Measurements from ENCODE around the gene PPA2.
A peak's percentile ranks its signal among the peaks of the same experiment; 100 is the strongest.
"Not testable (repeated sequence)": the region's sequence is repeated elsewhere in the genome, so short reads cannot be mapped to it uniquely, and the experiment has no call there.

PPA2 gene

DNA sequence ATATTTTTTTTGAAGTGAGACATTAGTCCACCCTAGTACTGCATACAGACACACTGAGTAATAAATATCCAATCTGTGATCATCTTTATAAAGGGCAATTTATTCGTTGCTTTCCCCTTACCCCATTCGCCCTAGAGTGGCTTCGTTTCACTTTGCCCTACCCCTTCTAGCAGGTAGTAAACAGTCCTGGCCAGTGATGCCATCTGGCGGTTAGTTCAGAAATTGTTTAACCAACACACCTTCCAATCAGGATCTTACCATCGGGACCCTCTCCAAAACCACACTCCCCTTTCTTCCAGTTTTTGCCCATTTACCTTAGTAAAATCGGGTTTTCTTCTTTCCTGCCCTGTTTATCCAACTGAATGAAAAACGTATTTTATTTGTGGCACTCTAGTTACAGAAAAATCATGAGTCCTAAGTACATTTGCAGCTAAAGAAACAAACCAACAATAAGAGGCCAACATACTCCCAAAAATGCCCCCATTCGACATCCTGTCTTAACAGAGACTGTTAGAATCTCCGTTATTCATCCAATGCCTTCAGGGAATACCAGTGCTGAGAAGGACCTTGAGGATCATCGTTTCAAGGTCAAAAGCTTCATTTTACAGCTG, 2.2 kb downstream of the PPA2 start:
- peak; percentile 44 to 72 for DNase-seq (ENCODE audit: low read depth in 1 of 2, low spot score in 1 of 2)
- TF ChIP-seq JUND (IDR thresholded peaks at IDR 0.05; ENCODE audit: low read depth): no peak
- in situ Hi-C loops (cut with HindIII; ENCODE audit: low pct_unique_long_range_greater_than_20kb, low sequenced_read_pairs): no loop called here

DNA sequence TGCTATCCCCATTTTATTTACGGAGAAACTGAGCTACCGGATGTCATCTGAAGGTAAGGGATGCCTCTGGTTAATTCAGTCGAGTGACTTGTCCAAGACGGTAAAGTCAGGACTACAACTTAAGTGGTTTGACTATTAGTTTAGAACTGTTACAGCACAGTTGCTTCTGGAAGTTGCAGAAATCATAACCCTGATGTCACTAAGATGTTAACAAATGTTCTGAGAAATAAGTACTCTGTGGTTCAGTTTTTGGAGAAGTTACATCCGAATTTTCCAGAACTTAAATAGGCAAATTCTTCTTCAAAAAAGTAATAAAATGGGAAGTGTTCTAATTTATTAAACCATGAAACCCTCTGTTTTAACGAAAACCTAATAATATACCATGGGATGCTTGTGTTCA, 3.1 kb downstream of the PPA2 start:
- no peak for TF ChIP-seq JUND (IDR thresholded peaks at IDR 0.05; ENCODE audit: low read depth)
- in situ Hi-C loops (cut with HindIII; ENCODE audit: low pct_unique_long_range_greater_than_20kb, low sequenced_read_pairs): no loop called here
- no peak for DNase-seq (ENCODE audit: low read depth in 1 of 2, low spot score in 1 of 2)

DNA sequence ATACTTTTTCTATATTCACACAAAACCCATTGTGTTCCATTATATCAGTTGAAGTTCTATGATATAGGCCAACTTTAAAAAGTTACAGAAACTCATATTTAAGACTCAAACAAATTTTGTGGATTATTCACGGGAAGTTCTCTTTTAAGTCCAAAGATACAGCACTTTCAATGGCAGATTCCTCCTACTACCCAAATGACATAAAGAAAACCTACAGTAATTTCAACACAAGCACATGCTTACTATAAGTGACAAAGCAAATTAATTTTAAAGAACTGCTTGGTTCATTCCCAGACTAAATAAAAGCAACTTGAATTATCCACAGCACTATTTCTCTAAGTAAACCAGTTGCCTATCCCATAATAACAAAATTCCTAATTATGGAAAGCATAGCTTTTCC, 4.1 kb downstream of the PPA2 start:
- in situ Hi-C loops (cut with HindIII; ENCODE audit: low pct_unique_long_range_greater_than_20kb, low sequenced_read_pairs): no loop called here

DNA sequence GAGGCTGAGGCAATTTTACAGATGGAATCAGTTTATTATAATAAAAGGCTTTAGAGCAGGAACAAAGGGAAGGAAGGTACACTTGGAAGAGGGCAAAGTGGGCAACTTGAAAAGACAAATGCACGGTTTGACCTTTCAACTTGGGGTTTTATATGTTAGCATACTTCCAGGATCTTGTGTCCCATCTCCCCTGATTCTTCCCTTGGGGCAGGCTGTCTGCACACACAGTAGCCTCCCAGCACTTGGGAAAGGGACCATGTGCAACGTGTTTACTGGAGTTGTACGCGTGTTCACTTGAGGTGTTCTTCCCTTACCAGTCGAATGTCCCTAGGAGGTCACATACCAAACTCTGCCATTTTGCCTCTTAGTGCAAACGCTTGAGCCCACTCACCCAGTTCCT, 7.3 kb downstream of the PPA2 start:
- in situ Hi-C loops (cut with HindIII; ENCODE audit: low pct_unique_long_range_greater_than_20kb, low sequenced_read_pairs): no loop called here
- DNase-seq (ENCODE audit: low read depth in 1 of 2, low spot score in 1 of 2): no peak

More for the DNA sequence above, 4.1 kb downstream of the PPA2 start:
- no peak for TF ChIP-seq JUND (IDR thresholded peaks at IDR 0.05; ENCODE audit: low read depth)
- no peak for DNase-seq (ENCODE audit: low read depth in 1 of 2, low spot score in 1 of 2)

DNA sequence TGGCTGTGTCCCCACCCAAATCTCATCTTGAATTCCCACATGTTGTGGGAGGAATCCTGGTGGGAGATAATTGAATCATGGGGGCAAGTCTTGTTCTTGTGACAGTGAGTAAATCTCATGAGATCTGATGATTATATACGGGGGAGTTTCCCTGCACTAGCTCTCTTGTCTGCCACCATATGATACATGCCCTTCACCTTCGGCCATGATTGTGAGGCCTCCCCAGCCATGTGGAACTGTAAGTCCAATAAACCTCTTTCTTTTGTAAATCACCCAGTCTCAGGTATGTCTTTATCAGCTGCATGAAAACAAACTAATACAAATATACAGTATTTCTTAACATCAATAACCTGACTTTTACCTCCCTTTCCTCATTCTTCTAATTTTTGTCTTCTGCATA, 9.3 kb downstream of the PPA2 start:
- in situ Hi-C loops (cut with HindIII; ENCODE audit: low pct_unique_long_range_greater_than_20kb, low sequenced_read_pairs); DNase-seq (ENCODE audit: low read depth in 1 of 2, low spot score in 1 of 2): not testable (repeated sequence)

More for the DNA sequence above, 7.3 kb downstream of the PPA2 start:
- no peak for TF ChIP-seq JUND (IDR thresholded peaks at IDR 0.05; ENCODE audit: low read depth)

DNA sequence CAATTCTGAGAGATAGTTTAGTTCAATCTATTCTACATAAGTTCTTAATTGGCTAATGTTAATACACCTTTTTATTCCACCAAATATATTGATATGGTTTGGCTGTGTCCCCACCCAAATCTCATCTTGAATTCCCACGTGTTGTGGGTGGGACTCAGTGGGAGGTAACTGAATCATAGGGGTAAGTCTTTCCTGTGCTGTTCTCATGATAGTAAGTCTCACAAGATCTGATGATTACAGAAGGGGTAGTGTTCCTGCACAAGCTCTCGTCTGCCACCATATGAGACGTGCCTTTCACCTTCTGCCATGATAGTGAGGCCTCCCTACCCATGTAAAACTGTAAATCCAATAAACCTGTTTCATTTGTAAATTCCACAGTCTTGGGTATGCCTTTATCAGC, 11.3 kb downstream of the PPA2 start:
- TF ChIP-seq JUND (IDR thresholded peaks at IDR 0.05; ENCODE audit: low read depth): no peak
- in situ Hi-C loops (cut with HindIII; ENCODE audit: low pct_unique_long_range_greater_than_20kb, low sequenced_read_pairs): no loop called here
- no peak for DNase-seq (ENCODE audit: low read depth in 1 of 2, low spot score in 1 of 2)

DNA sequence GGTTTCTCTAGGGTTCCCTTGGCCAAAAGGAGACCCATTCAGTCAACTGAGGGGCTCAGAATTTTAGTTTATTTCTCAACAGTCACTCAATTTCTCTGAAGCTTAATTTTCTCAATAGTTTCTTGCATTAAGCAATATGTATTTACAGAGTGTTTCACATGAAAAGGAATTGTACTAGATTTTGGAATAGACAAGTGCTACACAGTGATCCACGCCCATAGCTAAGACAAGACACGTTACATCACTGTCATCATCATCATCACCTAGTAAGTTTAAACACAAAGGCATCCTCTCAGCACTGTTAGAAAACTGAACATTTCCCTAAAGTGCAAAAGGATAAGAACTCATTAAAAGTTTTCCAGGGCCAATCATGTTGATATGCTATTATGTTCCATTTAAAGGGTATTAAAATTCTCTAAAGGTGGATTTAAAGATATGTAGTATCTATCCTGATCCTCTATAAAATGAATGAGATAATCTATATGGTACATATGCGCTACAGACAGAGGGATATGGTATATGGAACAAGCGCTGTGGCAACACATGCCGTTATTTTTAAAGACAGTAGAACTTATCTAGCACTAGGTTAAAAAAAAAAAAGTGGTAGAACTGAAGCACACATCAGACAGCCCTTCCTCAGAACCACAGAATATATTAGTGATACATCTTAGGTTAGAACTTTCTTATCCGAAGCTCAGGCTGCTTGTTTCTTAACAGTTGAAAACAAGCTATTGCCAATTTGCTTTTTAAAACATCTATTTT, 12.1 kb downstream of the PPA2 start:
- DNase-seq (ENCODE audit: low read depth in 1 of 2, low spot score in 1 of 2): no peak
- in situ Hi-C loops (cut with HindIII; ENCODE audit: low pct_unique_long_range_greater_than_20kb, low sequenced_read_pairs): no loop called here
- no peak for TF ChIP-seq JUND (IDR thresholded peaks at IDR 0.05; ENCODE audit: low read depth)

DNA sequence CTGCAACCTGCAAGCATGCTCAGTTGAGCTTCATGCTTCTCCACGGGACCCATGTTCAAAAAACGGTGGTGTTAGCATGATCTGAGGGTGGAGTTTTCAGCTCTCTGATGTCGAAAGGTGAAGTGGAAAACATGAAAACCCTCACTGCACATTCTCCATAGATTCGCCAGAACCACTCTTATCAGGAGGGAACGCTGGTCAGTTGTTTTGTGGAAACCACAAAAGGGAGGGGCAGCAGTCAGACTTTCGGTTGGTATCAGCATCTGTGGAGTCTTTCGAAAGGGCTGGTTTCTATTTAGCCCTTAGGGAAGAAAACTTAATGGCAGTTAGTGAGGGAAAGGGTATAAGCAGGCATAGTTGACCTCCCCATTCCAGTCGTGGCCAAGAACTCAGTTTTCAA, 12.6 kb downstream of the PPA2 start:
- DNase-seq (ENCODE audit: low read depth in 1 of 2, low spot score in 1 of 2): no peak
- TF ChIP-seq JUND (IDR thresholded peaks at IDR 0.05; ENCODE audit: low read depth): no peak
- in situ Hi-C loops (cut with HindIII; ENCODE audit: low pct_unique_long_range_greater_than_20kb, low sequenced_read_pairs): no loop called here

DNA sequence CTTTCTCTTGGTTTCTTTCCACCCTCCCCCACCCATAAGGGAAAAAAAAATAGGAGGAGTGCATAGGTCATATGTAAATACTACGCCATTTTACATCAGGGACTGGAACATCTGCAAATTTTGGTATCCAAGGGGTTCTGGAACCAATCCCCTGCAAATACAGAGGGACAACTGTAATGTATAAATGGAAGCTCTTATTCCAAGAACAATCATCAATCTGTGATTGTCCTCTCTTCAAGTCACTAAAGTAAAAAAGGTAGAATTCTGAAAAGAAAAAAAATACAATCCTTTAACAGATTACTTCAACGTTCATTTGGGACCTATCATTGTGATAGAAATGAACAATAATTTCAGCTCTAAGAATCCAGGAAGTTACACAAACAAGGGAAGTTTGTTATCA, 13.6 kb downstream of the PPA2 start:
- TF ChIP-seq JUND (IDR thresholded peaks at IDR 0.05; ENCODE audit: low read depth): no peak
- in situ Hi-C loops (cut with HindIII; ENCODE audit: low pct_unique_long_range_greater_than_20kb, low sequenced_read_pairs): no loop called here
- no peak for DNase-seq (ENCODE audit: low read depth in 1 of 2, low spot score in 1 of 2)

DNA sequence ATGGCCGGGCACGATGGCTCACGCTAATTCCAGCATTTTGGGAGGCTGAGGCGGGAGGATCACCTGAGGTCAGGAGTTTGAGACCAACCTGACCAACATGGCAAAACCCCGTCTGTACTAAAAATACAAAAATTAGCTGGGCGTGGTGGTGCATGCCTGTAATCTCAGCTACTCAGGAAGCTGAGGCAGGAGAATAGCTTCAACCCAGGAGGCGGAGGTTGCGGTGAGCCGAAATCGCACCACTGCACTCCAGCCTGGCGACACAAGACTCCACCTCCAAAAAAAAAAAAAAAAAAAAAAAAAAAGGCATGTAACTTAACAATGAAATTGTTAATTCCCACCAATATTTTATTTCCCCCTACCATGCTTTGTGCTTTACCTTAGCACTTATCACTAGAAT, 15.3 kb downstream of the PPA2 start:
- in situ Hi-C loops (cut with HindIII; ENCODE audit: low pct_unique_long_range_greater_than_20kb, low sequenced_read_pairs); DNase-seq (ENCODE audit: low read depth in 1 of 2, low spot score in 1 of 2): not testable (repeated sequence)

DNA sequence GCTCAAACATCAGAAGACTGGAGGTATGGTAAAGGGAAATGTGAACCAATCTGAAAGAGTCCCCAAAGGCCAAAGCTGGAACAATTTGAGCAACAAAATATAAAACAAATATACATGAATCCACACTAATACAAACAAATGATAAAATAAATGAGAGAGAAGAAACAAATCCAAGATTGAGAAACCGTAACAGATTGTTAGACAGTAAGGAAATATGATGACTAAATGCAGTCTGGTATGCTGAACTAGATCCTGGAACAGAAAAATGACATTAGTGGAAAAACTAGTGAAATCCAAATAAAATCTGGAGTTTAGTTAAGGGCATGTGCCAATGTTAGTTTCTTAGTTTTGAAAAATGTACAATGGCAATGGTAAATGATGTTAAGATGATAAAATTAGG, 15.9 kb downstream of the PPA2 start:
- in situ Hi-C loops (cut with HindIII; ENCODE audit: low pct_unique_long_range_greater_than_20kb, low sequenced_read_pairs): no loop called here

DNA sequence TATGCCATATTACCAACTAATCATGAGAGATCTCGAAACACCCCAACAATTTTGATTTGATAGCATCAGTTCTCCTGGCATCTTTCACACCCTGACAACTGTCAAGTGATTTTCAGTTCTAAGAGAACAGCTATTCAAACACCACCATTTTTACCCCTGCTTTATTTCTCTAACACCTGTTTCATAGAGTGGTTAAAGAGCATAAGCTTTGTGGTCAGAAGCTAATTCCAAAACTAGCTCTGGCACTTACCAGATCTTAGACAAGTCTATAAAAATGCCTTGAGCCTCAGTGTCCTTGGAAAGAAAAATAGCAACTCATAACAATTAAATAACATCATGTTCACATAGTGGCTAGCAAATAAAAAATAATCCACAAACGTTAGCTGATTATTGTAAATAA, 17.9 kb downstream of the PPA2 start:
- no peak for TF ChIP-seq JUND (IDR thresholded peaks at IDR 0.05; ENCODE audit: low read depth)
- in situ Hi-C loops (cut with HindIII; ENCODE audit: low pct_unique_long_range_greater_than_20kb, low sequenced_read_pairs): no loop called here
- no peak for DNase-seq (ENCODE audit: low read depth in 1 of 2, low spot score in 1 of 2)

More for the DNA sequence above, 15.9 kb downstream of the PPA2 start:
- no peak for DNase-seq (ENCODE audit: low read depth in 1 of 2, low spot score in 1 of 2)
- no peak for TF ChIP-seq JUND (IDR thresholded peaks at IDR 0.05; ENCODE audit: low read depth)

DNA sequence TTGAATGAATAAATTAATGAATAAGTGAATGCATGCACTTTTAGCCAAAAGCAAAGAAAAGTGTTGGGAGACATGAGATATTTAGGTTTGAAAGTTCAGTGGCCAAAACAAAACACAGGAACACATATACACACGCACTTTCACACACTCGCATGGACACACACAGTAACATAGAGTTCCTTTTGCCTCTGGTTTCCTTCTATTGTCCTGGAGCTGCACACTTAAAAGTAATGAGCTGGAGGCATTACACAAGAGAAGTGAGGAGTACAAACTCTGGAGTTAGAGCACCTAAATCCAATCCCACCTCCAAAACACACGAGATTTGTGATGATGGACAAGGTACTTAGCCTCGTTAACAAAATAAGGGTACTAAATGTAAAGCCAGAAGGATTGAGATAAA, 18.7 kb downstream of the PPA2 start:
- in situ Hi-C loops (cut with HindIII; ENCODE audit: low pct_unique_long_range_greater_than_20kb, low sequenced_read_pairs): no loop called here
- no peak for TF ChIP-seq JUND (IDR thresholded peaks at IDR 0.05; ENCODE audit: low read depth)
- DNase-seq (ENCODE audit: low read depth in 1 of 2, low spot score in 1 of 2): no peak
